ENCODE data around the gene DCHS1.

Gene DCHS1

GRCh38 chr11:6673523-6674218 lies 18.1 kb upstream of the DCHS1 start:
- FAIRE-seq = no peak

GRCh38 chr11:6671991-6672390 lies 16.4 kb upstream of the DCHS1 start:
- FAIRE-seq = no peak

GRCh38 chr11:6670202-6670830 lies 14.7 kb upstream of the DCHS1 start:
- no peak for FAIRE-seq

- FAIRE-seq = no peak
Measured at GRCh38 chr11:6667733-6668374, 12.2 kb upstream of the DCHS1 start.

- no peak for FAIRE-seq
Measured at GRCh38 chr11:6666302-6667183, 10.9 kb upstream of the DCHS1 start.

- FAIRE-seq = no peak
Measured at GRCh38 chr11:6664551-6664950, 8.9 kb upstream of the DCHS1 start.

- FAIRE-seq = no peak
Measured at GRCh38 chr11:6663794-6664469, 8.3 kb upstream of the DCHS1 start.

- FAIRE-seq = no peak
Measured at GRCh38 chr11:6660712-6661111, 5.1 kb upstream of the DCHS1 start.

- no peak for FAIRE-seq
Measured at GRCh38 chr11:6658647-6659046, 3.0 kb upstream of the DCHS1 start.

GRCh38 chr11:6657346-6657745 lies 1.7 kb upstream of the DCHS1 start:
- no peak for FAIRE-seq

GRCh38 chr11:6656936-6657335 lies 1.3 kb upstream of the DCHS1 start:
- FAIRE-seq = no peak

- FAIRE-seq = no peak
Measured at GRCh38 chr11:6656584-6656915, 941 bp upstream of the DCHS1 start.

GRCh38 chr11:6655020-6655789 lies 404 bp downstream of the DCHS1 start:
- no peak for FAIRE-seq

- FAIRE-seq = no peak
Measured at GRCh38 chr11:6654281-6655019, 1.2 kb downstream of the DCHS1 start.

- no peak for FAIRE-seq
Measured at GRCh38 chr11:6653656-6654055, 2.0 kb downstream of the DCHS1 start.

GRCh38 chr11:6653097-6653496 lies 2.5 kb downstream of the DCHS1 start:
- FAIRE-seq = no peak

GRCh38 chr11:6652182-6652581 lies 3.4 kb downstream of the DCHS1 start:
- FAIRE-seq = no peak

- FAIRE-seq = no peak
Measured at GRCh38 chr11:6650980-6651379, 4.6 kb downstream of the DCHS1 start.

- no peak for FAIRE-seq
Measured at GRCh38 chr11:6650104-6650503, 5.5 kb downstream of the DCHS1 start.

GRCh38 chr11:6648501-6648900 lies 7.1 kb downstream of the DCHS1 start:
- no peak for FAIRE-seq

GRCh38 chr11:6647836-6648235 lies 7.8 kb downstream of the DCHS1 start:
- FAIRE-seq = no peak
